SH-SY5Y (cell line): Measurements from ENCODE around the gene ANO7.

Experiments
- GATA2 ChIP-seq: IDR thresholded peaks from 2 replicates; pipeline ENCODE4 v1.6.1; 2011; ENCODE audit warnings: mild to moderate bottlenecking, low read depth, low read length
- GATA3 ChIP-seq: IDR thresholded peaks from 2 replicates; pipeline ENCODE4 v1.6.1; 2011; ENCODE audit warnings: low read depth, mild to moderate bottlenecking, low read length, moderate library complexity

ANO7 gene

GRCh38 chr2:241150660-241151530 lies 37.6 kb upstream of the ANO7 start:
- no peak for TF ChIP-seq GATA2
- TF ChIP-seq GATA3, result no peak

GRCh38 chr2:241151934-241152660 lies 36.4 kb upstream of the ANO7 start:
- TF ChIP-seq GATA3 (no peak), GATA2 (no peak)

GRCh38 chr2:241153616-241154015 lies 34.9 kb upstream of the ANO7 start:
- no peak for TF ChIP-seq GATA3
- no peak for TF ChIP-seq GATA2

GRCh38 chr2:241154915-241155314 lies 33.6 kb upstream of the ANO7 start:
- TF ChIP-seq GATA2 (no peak), GATA3 (no peak)

GRCh38 chr2:241155936-241156335 lies 32.5 kb upstream of the ANO7 start:
- TF ChIP-seq GATA2, result no peak
- no peak for TF ChIP-seq GATA3

GRCh38 chr2:241156971-241157441 lies 31.5 kb upstream of the ANO7 start:
- TF ChIP-seq GATA3 (no peak), GATA2 (no peak)

GRCh38 chr2:241157841-241158545 lies 30.5 kb upstream of the ANO7 start:
- TF ChIP-seq GATA3 (no peak), GATA2 (no peak)

GRCh38 chr2:241158546-241158900 lies 30.0 kb upstream of the ANO7 start:
- TF ChIP-seq GATA2 (no peak), GATA3 (no peak)

GRCh38 chr2:241159116-241159515 lies 29.4 kb upstream of the ANO7 start:
- TF ChIP-seq GATA3, result no peak
- no peak for TF ChIP-seq GATA2

GRCh38 chr2:241160318-241160717 lies 28.2 kb upstream of the ANO7 start:
- TF ChIP-seq GATA2 (no peak), GATA3 (no peak)

- TF ChIP-seq GATA3 (no peak), GATA2 (no peak)
Measured at GRCh38 chr2:241161646-241162281, 26.7 kb upstream of the ANO7 start.

- TF ChIP-seq GATA3 (no peak), GATA2 (no peak)
Measured at GRCh38 chr2:241163601-241164118, 24.8 kb upstream of the ANO7 start.

GRCh38 chr2:241168366-241168765 lies 20.1 kb upstream of the ANO7 start:
- TF ChIP-seq GATA3 (no peak), GATA2 (no peak)

- TF ChIP-seq GATA3, result no peak
Measured at GRCh38 chr2:241173557-241173956, 14.9 kb upstream of the ANO7 start.

GRCh38 chr2:241177526-241178334 lies 10.7 kb upstream of the ANO7 start:
- TF ChIP-seq GATA3, result no peak
- TF ChIP-seq GATA2, result no peak
